NCI-H748 (cell line): ENCODE measurements around the gene ACAT2.
"Not testable (repeated sequence)": the region's sequence is repeated elsewhere in the genome, so short reads cannot be mapped to it uniquely, and the experiment has no call there.

ENCODE experiments used
- DNase-seq: peaks from one replicate; lab custom pipeline; 2025; ENCODE audit not compliant: unreplicated experiment; lab: John Stamatoyannopoulos, UW

ACAT2 gene

DNA sequence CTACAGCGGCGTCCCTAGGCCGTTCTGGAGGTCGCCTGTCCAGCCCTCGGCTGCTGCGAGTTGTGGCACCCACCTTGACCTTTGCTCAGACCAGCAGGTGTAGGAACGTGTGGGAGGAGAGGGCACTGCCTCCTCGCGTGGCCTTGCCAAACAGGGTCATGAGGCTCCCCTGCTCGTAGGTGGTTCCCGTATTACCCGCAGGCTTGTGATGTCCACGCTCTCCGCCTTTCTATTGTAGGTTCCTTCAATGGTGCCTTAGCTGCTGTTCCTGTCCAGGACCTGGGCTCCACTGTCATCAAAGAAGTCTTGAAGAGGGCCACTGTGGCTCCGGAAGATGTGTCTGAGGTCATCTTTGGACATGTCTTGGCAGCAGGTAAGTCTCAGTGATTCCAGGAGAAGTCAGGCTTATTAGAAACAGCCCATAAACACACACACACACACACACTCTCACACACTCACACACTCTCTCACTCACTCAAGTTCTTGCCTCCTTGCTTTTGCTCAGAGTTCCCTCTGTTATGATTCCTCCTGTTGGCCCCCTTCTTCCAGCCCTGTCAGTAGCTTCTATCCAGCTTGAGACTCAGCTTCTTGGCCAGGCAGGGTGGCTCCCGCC, 942 bp downstream of the ACAT2 start:
- DNase-seq: peak; percentile 36

GRCh38 chr6:159766906-159767305, 5.1 kb downstream of the ACAT2 start:
- no peak for DNase-seq

DNA sequence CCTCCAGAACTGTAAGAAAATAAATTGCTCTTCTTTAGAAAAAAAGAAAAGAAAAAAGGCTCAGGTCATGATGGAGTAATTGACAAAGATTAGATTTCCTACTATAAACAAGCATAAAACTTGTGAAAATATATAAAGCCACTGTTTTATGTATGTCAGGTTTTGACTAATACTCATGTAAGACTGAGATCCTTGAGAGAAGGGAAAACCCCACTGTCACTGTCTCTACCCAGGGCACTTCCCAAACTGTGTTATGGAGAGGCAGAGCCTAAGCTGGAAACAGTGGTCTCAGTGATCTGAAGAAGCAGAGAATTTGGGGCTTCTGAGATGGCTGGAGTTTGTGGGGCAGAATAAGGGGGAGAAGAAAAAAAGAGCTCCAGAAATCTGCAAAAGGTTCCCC, 7.6 kb downstream of the ACAT2 start:
- DNase-seq: no peak

- DNase-seq: no peak
Measured at GRCh38 chr6:159772196-159772595, 10.4 kb downstream of the ACAT2 start.

DNA sequence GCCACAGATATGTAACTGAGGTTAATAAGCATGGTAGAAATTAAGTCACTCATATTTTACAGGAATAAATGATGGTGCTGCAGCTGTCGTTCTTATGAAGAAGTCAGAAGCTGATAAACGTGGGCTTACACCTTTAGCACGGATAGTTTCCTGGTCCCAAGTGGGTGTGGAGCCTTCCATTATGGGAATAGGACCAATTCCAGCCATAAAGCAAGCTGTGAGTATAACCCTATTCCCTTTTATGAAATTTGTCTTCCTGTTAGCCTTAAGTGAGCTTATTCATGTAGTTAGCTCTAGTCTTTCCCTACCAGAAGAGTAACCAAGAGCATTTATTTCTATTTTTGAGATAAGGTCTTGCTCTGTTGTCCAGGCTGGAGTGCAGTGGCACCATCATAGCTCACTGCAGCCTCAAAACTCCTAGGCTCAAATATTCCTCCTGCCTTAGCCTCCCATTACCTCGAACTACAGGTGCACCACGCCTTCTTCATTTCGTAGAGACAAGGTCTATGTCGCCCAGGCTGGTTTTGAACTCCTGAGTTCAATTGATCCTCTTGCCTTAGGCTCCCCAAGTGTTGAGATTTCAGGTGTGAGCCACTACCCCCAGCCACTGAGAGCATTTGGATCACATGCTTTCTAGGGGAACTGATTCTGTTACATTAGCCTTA, 15.5 kb downstream of the ACAT2 start:
- no peak for DNase-seq

DNA sequence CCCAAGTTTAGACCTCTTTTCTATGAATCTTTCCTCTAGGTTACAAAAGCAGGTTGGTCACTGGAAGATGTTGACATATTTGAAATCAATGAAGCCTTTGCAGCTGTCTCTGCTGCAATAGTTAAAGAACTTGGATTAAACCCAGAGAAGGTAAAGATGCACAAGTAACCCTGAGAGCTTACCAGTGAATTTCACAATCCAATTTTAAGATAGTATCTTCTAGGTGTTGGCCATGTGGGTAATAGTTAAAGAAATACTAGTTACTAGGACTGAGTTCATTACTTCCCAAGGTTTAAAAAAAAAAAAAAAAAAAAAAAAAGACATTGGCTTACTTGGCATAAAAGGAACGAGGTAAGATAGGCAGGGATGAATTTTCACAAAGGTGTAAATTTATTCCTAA, 16.3 kb downstream of the ACAT2 start:
- DNase-seq: no peak

DNA sequence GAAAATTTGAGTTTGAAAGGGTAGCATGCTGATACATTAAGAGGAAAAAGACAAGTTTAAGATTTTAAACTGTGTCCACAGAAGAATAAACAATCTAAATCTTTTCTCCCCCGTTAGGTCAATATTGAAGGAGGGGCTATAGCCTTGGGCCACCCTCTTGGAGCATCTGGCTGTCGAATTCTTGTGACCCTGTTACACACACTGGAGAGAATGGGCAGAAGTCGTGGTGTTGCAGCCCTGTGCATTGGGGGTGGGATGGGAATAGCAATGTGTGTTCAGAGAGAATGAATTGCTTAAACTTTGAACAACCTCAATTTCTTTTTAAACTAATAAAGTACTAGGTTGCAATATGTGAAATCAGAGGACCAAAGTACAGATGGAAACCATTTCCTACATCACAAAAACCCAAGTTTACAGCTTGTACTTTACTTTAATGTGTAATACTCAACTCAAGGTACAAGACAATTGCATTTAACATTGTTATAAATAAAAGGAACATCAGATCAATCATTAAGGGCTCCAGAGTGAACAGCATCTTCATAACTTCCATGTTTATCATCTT, 16.8 kb downstream of the ACAT2 start:
- no peak for DNase-seq

DNA sequence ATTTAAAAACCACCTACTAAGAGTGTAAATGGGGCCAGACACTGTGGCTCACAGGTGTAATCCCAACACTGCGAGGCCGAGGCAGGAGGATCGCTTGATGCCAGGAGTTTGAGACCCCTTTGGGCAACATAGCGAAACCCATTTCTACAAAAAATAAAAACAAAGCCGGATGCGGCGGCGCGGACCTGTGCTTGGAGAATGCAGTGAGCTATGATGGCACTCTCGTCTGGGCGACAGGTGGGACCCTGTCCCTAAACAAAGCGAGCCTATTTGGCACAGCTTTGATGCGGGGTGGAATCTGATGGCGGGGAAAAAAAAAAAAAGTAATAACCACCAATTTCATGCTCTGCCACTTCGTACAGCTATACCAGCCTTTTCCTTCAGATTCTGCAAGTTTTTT, 26.4 kb downstream of the ACAT2 start:
- DNase-seq: no peak

- peak; percentile 36 for DNase-seq
Measured at GRCh38 chr6:159788753-159789376, 27.0 kb downstream of the ACAT2 start.

DNA sequence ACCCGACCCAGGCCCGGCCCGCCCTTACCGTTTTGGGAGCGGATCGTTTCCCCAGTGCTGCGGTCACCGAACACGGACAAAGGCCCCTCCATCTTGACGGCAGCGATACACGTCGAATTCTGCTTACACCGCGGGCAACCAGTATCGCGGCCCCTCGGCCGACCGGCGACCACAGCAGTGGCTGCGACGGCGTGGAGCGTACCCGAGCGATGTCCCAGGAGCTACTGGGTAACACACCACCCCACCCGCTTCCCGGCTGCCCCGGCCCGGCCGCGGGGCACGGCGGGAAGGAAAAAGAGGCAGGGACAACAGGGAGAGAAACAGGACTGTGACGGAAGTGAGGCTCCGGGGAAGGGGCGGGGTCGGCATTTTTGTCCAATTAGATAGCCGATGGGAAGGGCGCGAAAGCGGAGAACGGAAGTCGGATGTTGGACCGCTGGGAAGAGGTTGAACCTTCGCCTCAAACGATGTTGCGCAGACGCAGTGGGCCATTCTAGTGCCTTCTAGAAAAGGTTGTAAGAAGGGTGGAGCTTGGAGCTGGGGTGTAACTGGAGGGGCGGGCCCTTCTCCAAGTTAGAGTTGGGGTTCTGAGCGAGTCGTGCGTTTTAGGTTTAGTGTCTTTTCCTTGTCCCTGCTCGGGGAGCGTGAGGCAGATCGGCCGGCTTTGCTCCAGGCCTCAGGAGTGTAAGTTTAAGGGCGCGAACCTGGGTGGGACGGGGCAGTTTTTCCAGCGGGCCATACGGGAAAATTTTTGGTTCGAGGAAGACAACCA, 27.7 kb downstream of the ACAT2 start, which contains the start of gene TCP1:
TCP1 (minus strand) TSS at position 226 of the 772 bp plus-strand sequence; CDS start at position 92, 134 bp downstream.
- peak; percentile 99 for DNase-seq

DNA sequence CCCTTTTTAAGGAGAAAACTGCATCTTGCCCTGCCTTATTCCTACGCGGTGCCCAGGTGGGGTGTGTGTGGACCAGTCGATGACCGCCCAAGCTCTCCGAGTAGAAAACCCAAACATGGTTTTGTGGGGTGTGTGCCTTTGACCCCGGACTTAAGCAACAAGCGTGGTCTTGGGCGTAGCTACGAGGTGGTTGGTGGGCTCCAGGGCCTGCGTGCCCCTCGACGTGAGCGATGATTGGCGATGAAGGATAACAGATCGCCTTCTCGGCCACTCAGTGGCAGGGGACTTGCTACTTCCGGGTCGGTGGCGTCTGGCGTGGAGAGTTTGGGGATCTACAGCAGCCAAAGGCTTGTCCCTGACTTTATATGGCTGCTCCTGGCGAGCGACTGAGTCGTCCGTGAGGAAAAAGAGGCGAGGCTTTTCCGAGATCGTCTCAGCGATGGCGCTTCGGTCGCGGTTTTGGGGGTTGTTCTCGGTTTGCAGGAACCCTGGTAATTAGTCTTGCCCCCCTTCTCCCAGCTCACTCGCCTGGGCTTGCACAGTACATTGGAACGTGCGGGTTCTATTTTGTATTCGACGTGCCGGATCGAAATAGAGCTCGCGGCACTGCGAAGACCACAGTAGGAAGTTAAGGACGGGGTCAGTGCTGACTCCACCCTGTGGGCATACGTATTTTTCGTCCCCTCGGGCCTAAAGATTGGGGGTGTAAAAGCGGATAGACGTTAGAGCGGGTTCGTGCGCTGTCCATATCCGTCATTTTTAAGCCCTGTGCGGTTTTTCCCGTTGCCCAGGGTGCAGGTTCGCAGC, 28.5 kb downstream of the ACAT2 start, which contains the start of gene MRPL18:
MRPL18 (plus strand) TSS at position 319 of the 807 bp plus-strand sequence; CDS start at position 440, 121 bp downstream.
- peak; percentile 98 for DNase-seq

DNA sequence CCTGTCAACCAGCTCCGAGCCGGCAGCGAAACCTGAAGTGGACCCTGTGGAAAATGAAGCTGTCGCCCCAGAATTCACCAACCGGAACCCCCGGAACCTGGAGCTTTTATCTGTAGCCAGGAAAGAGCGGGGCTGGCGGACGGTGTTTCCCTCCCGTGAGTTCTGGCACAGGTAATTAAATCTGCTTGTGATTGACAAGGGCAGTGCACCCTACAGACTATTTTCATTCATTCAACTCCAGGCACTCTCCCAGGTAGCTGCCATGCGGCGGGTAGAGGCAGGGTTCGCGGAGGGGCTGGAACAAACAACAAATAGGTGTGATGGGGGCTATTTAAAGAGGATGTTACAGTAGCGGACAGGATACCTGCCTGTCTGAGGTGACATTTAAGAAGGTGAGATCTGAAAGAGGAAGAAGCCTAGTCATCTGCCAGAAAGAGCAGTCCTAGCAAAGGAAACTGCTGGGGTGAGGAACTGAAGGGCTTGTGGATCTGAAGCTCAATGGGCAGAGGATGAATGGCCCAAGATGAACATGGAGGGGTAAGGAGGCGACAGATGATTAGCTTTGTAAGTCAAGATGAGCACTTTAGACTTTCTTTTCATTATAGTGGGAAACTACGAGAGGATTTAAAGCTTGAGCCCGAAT, 29.2 kb downstream of the ACAT2 start:
- DNase-seq: peak; percentile 55

GRCh38 chr6:159794976-159795375, 33.1 kb downstream of the ACAT2 start:
- DNase-seq: not testable (repeated sequence)

- DNase-seq: no peak
Measured at GRCh38 chr6:159797554-159797953, 35.7 kb downstream of the ACAT2 start.

DNA sequence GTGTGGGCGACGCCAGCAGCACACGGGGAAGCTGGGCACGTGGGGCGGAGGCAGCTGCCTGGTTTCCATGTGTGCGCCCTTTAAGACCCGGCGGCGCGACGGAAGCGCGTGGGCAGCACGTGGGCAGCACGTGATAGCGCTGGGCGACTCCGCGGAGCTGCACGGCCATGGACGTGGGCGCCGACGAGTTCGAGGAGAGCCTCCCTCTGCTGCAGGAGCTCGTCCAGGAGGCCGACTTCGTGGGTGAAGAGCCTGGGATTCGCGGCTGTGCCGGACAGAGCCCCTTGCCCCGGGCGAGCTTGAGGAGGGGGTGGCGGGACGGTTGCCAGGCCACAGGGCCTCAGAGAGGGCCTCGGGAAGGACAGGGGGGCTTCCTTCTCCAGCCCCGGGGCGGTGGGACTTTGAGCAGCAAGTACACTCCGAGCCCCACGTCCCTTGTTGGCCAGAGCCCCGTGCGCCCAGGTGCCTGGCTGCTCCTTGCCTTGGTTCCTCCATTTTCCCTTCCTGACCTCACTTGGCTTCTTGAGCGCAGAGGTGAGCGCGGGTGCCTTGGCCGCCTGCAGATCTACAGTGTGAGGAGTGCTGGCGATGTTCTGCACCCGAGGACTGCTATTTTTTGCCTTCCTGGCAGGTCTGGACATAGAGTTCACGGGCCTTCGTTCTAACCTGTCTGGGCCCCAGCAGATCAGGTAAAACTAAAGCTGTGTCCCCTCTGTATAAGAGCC, 38.5 kb downstream of the ACAT2 start, which contains the start of gene PNLDC1:
PNLDC1 (plus strand) TSS at position 136 of the 725 bp plus-strand sequence; CDS start at position 168, 32 bp downstream.
- DNase-seq: no peak

- no peak for DNase-seq
Measured at GRCh38 chr6:159801935-159802334, 40.1 kb downstream of the ACAT2 start.

DNA sequence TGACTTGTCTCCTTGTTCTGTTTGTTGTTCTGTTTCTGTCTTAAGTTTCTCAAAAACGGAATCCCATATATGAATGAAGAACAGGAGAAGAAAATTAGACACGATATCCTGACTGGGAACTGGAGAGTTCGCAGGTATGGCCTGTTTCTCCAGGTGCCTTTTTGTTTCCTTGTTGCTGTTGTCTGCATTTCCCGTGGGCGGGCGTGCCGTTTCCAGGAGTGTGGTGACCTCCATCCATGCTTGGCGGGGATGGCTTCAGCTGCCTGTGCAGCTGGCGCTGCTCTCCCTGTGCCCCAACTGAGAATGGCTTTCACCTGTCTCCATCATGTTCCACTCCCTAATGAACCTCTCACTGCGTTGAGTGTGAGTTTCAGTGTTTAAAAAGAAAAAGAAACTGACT, 42.7 kb downstream of the ACAT2 start:
- DNase-seq: peak; percentile 38

GRCh38 chr6:159805440-159806020, 43.7 kb downstream of the ACAT2 start:
- DNase-seq: no peak

DNA sequence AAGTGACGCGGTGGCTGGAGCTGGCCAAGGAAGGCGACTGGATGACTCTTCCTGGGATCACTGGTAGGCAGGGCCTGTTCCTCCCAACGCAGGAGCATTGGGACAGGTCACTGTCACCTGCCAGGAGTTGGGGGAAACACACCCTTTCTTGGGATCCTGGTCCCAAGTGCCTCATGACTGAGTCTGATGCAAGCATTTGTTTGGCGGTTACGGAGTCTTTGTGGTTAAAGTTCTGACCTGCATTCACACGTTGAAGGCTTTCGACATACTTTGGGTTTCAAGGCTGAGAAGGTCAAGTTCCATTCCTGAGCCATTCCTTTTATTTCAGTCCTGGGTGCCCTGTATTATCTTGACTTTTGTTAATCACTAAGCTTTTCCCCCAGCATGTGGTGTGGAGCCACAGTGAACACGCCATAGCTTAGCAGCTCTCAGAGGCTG, 44.2 kb downstream of the ACAT2 start:
- DNase-seq: no peak
